Activated CD4-positive, alpha-beta T cell treated with anti-CD3 and anti-CD28 coated beads, Interleukin-10, Interleukin-2, amounts not matched to agents 100 ng/mL and 50 ng/mL, durations not matched to agents 16 hours and 8 hours (primary cell): ENCODE results near the gene VMP1.
"Not testable (repeated sequence)": the region's sequence is repeated elsewhere in the genome, so short reads cannot be mapped to it uniquely, and the experiment has no call there.

Experiments
- DNase-seq: peaks from one replicate; pipeline ENCODE4 v3.0.0-alpha.2; 2020

VMP1 gene

DNA sequence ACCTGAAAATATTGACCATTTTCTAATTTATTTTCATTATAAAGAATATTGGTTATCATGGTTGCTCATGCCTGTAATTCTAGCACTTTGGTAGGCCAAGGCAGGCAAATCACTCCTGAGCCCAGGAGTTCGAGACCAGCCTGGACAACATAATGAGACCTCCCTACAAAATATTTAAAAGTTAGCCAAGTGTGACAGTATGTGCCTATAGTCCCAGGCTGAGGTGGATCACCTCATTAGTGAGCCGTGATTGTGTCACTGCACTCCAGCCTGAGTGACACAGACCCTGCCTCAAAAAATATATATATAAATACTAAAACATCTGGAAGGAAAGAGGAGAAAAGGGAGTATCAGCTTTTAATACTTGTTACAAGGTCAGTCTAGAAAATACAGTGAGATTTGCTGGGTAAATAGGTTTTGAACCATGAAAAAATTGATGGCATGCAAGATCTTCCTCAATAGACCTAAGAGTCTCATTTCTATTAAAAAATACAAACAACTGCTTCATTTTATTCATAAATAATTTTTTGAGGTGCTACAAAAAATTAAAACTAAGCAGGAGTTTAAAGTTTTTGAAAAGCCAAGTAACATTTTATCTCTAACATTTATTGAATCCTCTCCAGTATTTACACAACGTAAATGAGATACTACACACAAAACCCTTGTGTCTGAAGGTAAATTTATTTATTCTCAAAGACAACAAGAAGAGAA, 137.6 kb downstream of the VMP1 start:
- peak; percentile 45 for DNase-seq

DNA sequence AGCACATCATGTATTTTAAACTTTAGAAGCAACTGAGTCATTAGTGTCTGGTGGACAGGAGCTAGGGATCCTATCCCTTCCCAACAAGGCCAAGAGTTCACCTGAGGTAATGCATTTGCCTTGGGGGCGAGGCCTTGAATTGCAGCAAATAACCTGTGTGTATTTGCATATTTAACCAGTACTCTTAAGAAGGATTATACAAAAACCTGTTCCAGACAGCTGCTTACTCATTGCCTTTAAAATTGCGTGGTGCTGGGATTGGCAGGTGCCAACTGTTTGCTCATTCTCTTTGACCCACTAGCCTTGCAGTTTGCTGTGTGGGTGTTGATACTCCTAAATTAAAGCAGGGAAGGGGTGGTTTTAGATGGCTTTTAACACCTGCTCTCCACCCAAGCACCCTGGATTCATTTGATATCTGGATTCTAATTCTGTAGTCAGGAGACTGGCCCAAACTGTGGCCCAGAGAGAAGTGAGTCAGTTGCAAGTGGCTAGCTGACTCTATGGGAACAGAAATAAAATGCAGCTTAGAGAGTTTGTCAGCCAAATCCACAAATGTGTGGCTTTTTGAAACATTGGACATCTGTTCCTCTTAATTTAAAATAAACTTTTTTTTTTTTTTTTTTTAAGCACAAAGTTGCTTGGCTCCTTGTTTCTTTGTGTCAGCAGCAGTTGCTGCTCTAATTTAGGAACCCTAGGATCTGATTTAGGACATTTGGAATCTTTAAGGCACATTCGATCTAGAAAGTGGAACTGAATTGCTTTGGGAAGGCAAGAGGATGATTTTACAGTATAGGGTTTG, 138.3 kb downstream of the VMP1 start:
- peak; percentile 79 for DNase-seq

DNA sequence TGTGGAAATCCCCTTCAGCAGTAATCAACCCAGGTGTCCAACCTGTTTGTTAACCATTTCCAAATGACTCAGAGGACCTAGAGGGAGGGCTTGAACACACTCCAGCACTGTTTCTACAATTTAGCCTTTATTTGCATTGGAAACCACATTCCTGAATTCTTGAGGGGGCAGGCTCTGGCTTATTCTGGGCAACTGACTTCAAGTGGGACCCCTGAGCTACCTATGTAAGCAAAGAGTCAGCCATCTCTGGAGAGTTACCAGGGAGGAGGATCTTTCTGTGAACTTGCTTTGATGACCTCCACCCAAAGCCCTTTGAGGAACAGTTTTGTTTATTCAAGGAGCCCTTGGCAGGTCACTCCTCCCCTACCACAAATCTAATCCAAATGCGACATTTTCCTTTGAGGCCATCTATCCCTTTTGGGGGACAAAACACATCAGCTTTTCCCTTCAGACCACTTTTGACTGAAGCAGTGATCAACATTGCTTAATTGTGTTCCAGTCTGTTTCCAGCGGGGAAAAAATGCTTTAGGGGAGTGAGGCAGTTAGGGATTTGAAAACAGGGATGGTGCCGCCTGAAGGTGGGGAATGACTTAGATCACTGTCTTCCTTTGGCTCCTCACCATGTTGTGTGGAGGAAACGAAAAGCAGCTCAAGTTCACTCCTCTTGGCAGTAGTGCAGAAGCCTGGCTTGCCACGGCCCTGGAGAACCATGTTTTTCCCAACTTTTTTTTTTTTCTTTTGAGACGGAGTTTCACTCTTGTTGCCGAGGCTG, 139.1 kb downstream of the VMP1 start:
- DNase-seq: peak; percentile 87

DNA sequence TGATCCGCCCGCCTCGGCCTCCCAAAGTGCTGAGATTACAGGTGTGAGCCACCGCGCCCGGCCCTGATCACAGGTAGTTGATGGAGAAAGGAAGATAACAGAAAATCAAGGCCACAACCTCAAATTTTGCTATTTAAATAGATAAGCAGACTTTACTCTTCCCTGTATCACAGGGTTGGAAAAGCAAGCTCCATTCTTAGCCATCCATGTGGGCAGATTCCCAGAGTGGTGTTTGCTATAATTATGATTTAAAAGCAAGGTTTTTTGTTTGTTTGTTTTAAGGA, 140.9 kb downstream of the VMP1 start:
- DNase-seq: no peak

DNA sequence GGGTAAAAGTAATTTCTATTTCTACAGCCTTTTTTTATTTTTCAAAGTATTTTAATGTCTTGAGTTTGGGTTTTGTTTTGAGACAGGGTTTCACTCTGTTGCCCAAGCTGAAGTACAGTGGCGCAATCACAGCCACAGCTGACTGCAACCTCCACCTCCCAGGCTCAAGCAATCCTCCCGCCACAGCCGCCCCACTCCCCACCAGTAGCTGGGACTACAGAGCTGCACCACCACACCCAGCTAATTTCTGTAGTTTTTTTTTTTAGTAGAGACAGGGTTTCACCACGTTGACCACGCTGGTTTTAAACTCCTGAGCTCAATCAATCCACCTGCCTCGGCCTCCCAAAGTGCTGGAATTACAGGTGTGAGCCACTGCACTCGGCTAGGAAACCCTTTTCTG, 141.3 kb downstream of the VMP1 start:
- peak; percentile 95 for DNase-seq

DNA sequence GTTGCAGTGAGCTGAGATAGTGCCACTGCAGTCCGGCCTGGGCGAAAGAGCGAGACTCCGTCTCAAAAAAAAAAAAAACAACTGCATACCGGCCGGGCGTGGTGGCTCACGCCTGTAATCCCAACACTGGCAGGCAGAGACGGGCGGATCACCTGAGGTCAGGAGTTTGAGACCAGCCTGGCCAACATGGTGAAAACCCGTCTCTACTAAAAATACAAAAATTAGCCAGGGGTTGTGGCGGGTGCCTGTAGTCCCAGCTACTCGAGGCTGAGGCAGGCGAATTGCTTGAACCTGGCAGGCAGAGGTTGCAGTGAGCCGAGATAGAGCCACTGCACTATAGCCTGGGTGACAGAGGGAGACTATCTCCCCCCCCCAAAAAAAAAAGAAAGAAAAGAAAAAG, 142.9 kb downstream of the VMP1 start:
- DNase-seq: not testable (repeated sequence)

DNA sequence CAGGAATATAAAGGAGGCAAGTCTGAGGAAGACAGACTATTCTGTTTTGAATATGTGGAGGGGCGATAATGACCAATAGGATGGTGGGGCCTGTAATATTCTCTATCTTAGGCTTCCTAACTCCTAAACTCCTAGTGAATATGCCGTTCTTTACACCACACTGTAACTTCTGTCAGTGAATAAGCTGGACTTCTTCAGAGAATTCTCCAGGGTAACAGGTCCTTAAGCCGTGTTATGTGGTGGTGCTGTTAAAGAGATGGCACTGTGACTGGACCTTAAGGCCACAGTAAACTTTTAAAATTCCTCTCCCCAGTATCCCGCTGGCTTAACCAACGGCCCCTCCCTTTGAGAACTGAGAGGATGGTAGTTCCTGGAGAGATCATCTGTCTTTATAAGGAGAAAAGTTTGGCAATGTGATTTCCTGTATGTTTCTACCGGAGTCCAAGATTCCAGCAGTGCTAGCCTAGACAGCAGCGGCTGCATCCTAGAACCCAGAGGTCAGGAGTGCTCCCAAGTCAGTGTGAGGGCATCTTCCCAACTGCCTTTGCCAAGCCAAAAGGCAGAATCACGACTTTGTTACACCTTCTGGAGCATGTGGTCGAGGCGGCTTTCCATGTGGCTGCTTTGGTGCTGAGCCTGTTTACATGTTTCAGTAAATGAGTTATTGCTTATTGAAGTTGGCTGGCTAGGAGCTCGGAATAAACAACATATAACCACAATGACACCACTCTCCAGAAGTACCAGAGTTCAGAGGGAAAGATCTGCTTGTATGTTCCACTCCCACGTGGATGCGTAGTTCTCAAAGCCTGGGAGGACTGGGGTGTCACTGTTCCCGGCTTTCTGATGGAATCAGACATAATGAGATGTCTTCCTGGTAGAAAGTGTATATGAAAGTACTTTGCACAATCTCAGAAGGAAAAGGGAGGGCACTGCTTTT, 144.3 kb downstream of the VMP1 start:
- no peak for DNase-seq

DNA sequence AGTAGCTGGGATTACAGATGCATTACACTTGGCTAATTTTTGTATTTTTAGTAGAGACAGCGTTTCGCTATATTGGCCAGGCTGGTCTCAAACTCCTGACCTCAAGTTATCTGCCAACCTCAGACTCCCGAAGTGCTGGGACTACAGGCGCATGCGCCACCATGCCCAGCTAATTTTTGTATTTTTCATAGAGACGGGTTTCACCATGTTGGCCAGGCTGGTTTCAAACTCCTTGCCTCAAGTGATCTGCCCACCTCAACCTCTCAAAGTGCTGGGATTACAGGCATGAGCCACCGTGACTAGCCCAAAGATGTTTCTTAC, 145.4 kb downstream of the VMP1 start:
- DNase-seq: not testable (repeated sequence)

DNA sequence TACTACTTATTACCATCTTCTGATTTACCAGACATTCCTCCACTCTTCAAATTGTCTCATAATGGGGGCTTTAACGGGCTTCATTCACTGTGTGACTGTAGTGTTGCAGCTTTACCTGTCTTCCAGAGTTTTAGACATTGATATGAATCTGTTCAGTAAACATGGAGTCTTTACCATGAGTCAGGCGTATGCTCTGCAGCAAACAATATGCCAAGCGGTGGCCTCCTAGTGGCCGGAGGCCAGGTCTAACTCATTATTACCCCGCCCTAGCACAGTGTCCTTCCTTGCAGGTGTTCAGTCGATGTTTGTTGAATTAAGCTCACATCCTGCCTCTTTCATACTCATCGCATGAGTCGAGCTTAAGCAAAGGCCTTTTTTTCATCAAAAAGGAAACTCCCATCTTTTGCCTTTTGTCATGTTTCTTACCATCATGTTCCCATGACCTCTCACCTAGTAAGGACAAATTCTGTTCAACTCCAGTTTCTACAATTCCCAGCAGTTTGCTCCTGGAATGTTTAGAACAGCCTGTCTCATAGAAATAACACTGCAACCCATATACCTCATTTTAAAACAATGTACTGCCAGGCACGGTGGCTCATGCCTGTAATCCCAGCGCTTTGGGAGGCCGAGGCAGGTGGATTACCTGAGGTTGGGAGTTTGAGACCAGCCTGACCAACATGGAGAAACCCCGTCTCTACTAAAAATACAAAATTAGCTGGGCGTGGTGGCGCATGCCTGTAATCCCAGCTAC, 145.9 kb downstream of the VMP1 start:
- peak; percentile 76 for DNase-seq

DNA sequence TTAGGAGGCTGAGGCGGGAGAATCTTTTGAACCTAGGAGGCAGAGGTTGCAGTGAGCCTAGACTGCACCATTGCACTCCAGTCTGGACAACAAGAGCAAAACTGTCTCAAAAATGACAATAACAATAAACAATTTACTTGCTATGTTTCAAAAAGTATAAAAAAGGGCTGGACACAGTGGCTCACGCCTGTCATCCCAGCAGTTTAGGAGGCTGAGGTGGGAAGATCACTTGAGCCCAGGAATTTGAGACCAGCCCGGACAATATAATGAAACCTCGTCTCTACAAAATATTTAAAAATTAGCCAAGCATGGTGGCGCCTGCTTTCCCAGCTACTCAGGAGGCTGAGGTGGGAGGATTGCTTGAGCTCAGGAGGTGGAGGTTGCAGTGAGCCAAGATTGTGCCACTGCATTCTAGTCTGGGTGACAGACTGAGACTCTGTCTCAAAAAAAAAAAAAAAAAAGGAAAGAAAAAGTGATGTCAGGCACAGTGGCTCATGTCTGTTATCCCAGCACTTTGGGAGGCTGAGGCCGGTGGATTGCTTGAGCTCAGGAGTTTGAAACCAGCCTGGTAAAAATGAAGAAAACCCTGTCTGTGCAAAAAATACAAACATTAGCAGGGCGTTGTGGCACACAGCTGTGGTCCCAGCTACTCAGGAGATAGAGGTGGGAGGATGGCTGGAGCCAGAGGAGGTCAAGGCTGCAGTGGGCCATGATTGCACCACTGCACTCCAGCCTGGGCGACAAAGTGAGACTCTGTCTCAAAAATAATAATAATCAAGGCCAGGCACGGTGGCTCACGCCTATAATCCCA, 146.7 kb downstream of the VMP1 start:
- DNase-seq: not testable (repeated sequence)

DNA sequence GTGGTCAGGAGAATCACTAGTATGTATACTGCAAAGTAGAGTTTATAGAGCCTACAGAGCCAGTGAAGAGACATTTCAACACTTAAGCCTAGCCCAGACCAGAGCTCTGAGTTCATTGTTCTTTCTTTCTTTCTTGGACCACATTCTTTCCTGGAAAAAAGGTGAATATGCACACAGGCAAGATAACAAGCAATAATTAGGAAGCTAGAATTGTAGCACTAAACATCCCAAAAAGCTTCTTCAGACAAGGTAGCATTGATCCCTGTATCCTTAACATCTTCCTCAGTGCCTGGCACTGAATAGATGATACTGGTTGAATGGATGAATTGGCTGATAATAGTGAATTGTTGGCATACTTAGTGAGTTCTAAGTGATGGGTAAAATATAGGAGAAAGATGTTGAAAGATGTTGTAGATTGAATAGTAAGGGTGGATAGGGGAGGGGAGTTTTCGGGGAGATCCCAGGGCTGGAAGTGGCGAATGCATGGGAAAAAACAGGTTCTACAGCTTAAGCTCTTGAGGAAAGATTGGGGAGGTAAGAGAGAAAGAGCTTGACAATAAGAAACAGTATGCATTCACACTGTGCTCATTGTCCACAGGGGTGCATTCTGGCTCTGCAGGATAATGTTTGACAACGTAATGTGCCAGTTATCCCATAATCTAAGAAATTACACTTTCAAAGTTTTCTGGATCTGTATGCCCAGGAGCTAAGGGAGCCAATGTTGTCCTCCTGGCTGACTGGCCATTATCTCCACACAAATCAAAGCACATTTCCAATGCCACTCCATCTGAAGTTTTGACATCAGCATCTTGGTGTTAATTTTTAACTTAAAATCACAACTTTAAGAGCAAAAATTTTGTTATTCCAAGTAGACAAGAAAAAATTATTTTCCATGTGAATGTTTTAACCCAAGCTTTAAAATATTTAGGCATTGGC, 149.7 kb downstream of the VMP1 start:
- no peak for DNase-seq

DNA sequence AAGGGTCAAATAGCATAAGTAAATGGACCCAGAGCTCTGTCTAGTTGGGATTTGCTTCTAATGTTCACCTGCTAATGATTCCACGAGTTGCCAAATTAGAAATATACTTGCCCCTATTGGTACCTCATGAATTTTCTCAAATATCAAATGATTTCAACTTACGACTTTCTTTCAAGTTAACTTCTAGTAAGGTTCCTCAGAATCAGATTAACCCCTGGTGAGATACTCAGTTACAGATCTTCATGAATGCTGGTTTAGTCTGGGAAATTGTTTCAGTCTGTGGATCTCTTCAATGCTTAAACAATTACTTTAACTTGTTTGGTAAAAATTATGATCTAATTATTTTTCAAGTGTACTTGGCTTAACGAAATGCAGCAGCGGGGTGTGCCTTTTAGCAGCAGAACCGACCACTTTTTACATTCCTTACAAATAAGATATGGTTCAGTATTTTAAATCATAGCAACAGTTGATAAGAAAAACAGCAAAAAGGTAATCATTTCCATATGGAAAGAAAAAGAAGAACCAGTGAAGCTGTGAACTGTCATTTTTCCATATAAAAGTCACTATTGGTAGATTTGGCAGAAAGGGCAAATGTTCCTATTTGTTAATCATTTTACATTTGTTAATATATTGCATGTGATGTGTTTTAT, 150.8 kb downstream of the VMP1 start:
- DNase-seq: no peak

DNA sequence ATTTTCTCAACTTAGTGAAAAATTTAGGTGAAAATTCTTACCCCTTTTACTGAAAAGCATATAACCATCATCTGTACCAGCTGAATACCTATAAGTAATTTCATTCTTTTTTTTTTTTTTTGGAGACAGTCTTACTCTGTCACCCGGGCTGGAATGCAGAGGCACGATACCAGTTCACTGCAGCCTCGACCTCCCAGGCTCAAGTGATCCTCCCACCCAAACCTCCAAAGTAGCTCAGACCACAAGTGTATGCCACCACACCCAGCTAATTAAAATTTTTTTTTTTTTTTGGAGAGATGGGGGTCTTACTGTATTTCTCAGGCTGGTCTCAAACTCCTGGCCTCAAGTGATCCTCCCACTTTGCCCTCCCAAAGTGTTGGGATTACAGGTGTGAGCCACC, 151.5 kb downstream of the VMP1 start:
- DNase-seq: no peak

DNA sequence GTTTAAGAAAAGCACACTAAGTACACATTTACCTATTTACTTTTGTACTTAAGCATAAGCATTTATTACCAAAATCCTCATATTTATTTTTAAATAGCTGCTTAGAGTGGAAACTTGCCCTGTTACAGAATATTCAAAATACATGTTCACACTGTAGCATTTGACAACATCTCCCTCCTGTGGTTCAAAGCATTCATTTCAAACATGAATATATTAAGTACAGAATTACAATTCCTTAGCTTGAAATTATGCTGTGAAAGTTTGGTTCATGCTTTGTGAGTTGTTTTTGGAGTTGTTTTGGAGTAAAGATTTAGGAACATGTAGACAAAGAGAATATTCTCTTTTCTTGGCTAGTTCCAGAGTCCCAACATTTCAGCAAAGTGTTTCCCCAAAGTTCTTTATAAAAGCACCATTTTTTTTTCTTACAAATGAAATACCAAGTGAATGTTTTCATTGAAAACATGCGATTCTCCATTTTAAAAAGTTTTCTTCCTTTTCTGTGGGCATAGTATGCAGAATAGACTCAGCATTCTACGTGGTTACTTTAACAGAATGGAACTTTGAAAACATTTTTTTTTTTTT, 152.1 kb downstream of the VMP1 start:
- DNase-seq: peak; percentile 33

DNA sequence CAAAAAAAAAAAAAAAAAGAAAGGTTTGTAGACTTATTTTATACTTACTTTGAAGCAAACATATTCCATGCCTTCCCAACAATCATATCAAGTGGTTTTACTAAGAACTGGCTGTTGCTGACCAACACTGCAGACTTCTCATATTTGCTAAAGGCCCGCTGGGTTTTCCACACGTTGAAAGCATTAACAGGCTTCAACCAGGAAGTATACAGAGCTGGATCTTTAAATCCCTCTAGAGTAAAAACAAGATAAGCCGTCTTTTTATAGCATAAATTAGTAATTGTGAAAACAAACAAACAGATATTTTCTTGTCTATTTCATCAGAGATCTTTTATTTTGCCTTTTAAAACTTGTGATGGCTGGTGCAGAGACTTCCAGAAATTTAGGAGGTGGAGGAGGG, 156.2 kb downstream of the VMP1 start:
- DNase-seq: no peak

DNA sequence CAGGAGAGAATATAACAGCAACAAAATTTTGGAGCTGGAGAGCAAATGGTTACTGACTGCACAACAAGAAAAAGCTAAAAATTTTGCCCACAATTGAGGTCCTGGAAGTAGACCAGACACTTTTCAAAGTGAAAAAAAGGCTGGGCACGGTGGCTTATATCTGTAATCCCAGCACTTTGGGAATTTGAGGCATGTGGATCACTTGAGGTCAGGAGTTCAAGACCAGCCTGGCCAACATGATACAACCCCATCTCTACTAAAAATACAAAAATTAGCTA, 162.4 kb downstream of the VMP1 start:
- no peak for DNase-seq

DNA sequence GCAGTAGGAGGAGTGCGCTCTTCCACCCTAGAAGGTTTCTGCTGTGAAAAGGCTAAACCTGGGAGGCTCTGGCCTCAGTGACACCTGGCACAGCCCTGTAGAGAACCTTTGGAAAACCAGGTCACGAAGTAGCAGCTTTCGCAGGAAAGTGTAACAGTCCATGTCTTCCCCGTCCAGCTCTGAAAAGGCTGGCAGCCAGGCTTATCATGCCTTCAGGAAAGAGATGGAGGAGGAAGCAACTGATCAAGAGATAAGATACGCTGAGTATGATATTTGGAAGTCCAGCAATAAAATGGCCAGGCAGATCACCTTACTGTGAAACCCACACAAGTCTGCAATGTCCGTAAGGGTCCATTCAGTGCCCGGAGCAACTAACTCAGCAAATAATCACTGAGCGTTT, 163.0 kb downstream of the VMP1 start:
- DNase-seq: no peak

DNA sequence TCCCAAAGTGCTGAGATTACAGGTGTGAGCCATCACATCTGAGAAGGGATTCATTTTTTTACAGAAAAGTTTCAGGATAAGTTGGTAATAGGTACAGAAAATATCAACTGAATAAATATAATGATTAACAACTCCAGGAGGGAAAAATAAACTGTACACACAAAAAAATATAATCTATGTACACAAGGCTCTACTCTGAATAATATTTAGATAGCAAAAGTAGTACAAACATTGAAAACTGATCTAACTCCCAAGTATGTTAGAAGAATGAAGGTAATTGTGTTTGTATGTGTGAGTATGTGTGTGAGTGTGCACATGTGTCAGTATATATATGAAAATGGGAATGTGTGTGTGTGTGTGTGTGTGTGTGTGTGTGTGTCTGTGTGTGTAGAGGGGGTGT, 164.9 kb downstream of the VMP1 start:
- no peak for DNase-seq

DNA sequence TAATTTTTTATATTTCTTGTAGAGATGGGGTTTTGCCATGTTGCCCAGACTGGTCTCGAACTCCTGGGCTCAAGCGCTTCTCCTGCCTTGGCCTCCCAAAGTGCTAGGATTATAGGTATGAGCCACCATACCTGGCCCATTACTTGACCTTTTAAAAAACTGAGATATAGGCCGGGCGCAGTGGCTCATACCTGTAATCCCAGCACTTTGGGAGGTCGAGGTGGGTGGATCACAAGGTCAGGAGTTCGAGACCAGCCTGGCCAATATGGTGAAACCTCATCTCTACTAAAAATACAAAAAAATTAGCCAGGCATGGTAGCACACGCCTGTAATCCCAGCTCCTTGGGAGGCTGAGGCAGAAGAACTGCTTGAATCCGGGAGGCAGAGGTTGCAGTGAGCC, 166.0 kb downstream of the VMP1 start:
- not testable (repeated sequence) for DNase-seq

DNA sequence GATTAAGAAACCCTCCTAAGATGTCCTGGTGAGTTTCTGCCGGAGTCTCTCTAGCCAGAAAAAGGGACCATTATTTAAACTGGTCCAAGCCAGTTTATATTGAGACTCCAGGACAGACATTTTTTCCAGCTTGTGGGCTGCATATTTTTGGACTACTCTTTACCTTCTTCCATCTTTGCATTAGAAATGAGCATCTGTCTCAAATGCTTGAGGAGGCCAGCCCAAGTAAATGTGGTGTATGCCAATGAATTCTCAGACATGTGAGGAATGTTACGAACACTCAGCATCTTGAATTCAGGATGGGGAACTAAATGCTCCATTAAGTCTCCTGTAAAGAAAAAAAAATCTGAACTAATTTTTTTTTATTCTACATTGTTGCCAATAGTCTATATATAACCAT, 166.9 kb downstream of the VMP1 start:
- no peak for DNase-seq
